Adrenal gland (tissue), 5 donors: ENCODE data around the gene TNRC6C.

ENCODE experiments used
- CTCF ChIP-seq, 6 experiments: fragments of 450-650 bp in 4 of 6; fragments of 200-600 bp in 2 of 6; sonication (generic) in 1 of 6; IDR thresholded peaks; 1 replicate in 5 of 6; 2 replicates in 1 of 6; pipeline versions ENCODE4 v1.5.1 to v1.8.0; 2016 to 2021; ENCODE audit warnings: antibody characterized with exemption in 6 of 6, mild to moderate bottlenecking in 2 of 6, moderate library complexity in 1 of 6
- POLR2A ChIP-seq, 2 donors: fragments of 450-650 bp; IDR thresholded peaks; one replicate each; pipeline ENCODE4 v1.6.1; 2017; ENCODE audit warnings: antibody characterized with exemption in 2 of 2, mild to moderate bottlenecking in 2 of 2, moderate library complexity in 1 of 2
- donor health status: DM: no; HTN: no; CAD: no.

- TF ChIP-seq CTCF (IDR thresholded peaks at IDR 0.05) (no peak), POLR2A (IDR thresholded peaks at IDR 0.05) (no peak)
Observed at GRCh38 chr17:77965352-77965751, 6.8 kb downstream of the TNRC6C start.
